Peyer's patch (tissue), 4 donors: ENCODE data around the gene FBXO31.

Experiments used
- CTCF ChIP-seq, 6 experiments: fragments of 450-650 bp in 4 of 6; fragments of 200-600 bp in 2 of 6; sonication (generic) in 1 of 6; IDR thresholded peaks; one replicate each; pipeline ENCODE4 v1.5.1; 2017 to 2019; ENCODE audit warnings: antibody characterized with exemption in 6 of 6, mild to moderate bottlenecking in 3 of 6, moderate library complexity in 1 of 6
- POLR2A ChIP-seq, 2 donors: fragments of 450-650 bp; IDR thresholded peaks; one replicate each; pipeline ENCODE4 v1.5.1; 2017; ENCODE audit warnings: antibody characterized with exemption in 2 of 2, mild to moderate bottlenecking in 2 of 2, moderate library complexity in 2 of 2

- TF ChIP-seq CTCF (IDR thresholded peaks at IDR 0.05) (no peak), POLR2A (IDR thresholded peaks at IDR 0.05) (no peak)
Observed at GRCh38 chr16:87311387-87311786, 72.2 kb downstream of the FBXO31 start.
